ENCODE measurements around the gene DHX15.

The DHX15 gene

DNA sequence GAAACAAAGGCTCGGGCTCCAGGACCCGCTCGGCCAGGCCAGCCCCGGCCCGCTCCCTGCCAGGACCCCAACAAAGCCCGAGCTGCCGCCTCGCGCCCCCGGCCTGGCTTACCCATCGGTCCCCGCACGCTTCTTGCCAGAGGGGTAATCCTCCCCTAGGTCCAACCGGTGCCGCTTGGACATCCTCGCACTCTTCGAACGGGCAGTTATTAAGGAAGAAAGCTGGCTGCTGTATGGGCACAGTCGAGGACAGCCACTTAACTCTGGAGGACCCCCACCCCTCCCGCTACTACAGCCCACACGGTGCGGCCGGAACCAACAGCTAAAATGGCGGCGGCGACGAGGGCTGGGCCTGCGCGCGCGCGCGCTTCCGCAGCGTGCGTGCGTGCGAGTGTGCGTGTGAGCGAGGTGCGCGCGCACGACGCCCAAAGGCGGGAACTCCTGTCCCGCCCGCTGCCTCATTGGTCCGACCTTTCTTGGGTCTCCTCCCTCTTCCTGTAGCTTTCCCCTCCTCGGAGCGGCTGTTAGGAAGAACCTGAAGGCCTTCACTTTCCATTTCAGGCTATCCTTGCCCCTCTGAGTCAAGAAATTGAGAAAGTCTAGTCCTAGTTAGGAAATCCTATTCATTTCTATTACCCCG is at the start of gene DHX15:
Gene DHX15, minus strand, starts transcription at position 344 of the 640 bp plus-strand sequence. Its CDS starts 161 bp downstream, at position 183.
- DNase-seq (ENCODE audit: low read depth): peak; percentile 97

DNA sequence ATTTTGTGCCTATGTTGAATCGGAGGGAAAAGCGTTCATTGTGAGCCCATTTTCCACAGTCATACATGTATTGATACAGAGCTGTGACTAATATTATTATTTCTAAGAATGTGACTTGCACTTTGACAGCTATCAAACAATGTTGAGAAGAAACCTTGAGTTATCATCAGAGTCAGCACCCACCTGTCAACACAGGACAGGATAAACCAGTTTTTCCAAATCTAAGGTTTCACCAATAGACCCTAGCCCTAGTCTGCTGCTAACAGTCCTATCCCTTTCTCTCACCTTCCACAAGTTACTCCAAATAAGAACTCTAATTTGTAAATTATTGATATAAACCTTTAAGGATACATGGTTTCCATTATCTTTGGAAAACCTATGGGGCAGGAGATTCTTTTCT is 47.7 kb upstream of the DHX15 start:
- no peak for DNase-seq (ENCODE audit: low read depth)

DNA sequence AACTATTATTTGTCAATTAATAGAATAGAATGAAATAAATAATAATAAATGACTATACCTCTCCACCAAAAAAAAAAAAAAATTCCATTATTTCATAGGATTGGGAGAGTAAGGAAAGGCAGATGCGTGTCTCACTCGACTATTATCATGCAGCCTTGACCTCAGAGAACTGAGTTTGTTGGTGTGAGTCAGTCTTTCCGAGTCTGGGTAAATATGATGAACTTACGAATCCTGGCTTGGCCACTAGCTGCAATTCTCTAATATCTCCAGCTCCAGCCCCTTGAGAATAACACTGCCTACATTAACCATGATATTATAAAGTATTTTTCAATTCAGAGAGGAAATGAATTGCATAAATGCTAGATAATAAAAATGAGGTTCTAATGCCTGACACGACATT is 46.6 kb upstream of the DHX15 start:
- no peak for DNase-seq (ENCODE audit: low read depth)

DNA sequence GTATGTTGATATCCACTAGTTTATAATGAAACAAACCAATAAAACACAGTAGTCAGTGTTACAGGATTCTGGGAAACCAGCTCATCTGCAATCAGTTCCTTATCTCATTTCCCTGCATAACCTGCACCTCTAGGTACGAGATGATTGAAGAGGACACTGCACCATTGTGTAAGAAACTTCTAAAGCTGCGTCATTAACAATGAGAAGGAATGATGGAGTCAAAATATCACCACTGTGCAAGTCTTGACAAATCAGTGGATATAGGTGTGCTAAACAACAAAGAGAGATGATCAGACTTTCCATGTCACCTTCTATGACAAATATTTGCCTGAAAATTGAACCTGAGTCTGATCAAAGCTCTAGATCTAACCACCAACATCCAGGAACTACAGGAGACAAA is 40.7 kb upstream of the DHX15 start:
- DNase-seq (ENCODE audit: low read depth): no peak

DNA sequence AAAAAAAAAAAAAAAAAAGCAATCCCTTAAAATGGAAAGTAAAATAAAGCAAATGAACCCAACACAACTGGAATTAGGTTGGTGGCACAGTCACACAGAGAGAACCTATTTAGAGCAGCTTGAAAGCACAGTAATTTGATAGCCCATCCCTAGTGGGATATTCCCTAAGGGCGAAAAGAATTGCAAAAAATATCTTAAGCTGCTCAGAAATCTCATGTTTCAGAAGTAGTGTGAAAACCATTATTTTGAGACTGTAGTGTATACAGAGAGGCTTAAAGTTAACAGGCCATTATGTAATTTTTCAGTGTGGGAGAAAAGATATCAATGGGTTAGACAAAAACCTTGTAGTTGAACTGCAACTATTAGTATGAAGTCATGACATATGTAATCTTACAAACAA is 40.0 kb upstream of the DHX15 start:
- no peak for DNase-seq (ENCODE audit: low read depth)

DNA sequence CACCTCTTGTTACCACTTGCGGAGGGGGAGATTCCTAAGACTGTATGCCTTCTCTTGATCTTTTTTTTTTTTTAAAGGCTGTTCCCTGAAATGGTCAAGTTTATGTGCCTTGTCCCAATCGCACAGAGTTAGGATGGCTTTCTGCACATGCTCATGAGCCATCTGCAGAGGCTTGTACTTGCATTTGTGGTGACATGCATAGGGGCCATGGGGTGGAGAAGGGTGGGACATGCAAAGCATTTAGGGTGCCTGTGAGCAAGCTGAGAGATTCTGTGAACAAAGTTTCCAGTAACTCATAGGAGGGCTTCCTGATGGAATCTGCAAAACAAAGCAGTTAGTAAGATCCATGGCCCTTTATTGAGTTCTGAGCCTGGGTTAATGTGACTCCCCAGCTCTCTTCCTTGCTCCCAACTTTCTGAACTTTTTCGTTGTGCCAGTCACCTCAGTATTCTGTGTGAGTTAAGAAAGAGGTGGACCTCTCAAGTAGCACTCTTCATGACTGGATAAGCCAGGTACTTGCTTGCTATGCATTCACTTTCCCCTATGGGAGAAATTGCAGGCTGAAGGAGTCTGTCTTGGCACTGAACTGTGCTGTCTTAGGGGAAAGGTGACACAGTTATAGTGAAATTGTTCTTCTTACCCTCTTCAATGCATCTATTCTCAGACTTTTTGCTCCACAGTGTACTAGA is 37.9 kb upstream of the DHX15 start:
- no peak for DNase-seq (ENCODE audit: low read depth)

DNA sequence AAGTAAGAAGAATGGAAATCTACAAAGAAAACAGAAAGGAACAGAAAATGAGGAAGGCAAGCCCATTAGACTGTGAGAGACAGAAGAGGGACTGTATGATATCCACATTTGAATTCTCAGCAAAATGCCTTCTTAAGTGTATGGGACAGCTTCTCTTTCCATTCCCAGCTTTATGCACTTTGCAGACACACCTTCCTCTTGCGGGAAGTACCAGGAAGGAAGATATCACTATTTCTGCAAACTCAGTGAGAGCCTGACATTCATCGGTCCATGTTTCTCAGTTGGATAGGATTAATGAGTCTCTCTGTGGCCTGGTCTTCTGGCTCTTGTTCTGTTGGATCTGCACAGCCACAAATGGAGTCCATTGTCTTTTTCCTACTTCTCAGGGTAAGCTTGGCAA is 31.6 kb upstream of the DHX15 start:
- DNase-seq (ENCODE audit: low read depth): no peak

DNA sequence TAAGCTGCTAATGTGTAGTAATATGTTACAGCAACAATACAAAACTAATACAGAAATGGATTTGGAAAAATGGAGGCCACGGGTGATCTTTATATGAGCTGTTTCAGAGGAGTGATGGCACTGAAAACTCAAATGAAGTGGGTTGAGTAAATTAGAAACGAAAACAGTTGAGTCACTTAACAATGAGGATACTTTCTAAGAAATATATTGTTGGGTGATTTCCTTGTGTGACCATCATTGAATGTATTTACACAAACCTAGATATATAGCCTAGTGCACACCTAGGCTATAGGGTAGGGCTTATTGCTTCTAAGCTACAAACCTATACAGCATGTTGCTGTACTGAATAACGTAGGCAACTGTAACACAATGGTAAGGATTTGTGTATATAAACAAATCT is 30.5 kb upstream of the DHX15 start:
- DNase-seq (ENCODE audit: low read depth): no peak

DNA sequence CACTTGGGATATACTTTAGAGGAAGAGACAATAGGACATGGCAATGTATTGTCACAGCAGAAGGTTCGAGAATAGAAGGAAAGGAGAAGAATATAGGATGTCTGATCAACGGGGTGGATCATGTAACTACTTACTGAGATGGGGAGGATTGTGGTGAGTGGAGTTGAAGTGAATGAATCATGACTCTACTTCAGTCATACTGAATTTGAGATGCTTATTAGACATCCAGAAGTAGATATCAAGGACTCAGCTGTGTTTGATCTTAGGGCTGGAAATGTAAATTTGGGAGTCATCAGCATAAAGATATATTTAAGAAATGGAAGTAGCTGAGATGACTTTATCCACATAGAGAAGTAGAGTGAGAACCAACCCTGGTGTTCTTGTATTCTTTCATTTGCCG is 29.1 kb upstream of the DHX15 start:
- no peak for DNase-seq (ENCODE audit: low read depth)

DNA sequence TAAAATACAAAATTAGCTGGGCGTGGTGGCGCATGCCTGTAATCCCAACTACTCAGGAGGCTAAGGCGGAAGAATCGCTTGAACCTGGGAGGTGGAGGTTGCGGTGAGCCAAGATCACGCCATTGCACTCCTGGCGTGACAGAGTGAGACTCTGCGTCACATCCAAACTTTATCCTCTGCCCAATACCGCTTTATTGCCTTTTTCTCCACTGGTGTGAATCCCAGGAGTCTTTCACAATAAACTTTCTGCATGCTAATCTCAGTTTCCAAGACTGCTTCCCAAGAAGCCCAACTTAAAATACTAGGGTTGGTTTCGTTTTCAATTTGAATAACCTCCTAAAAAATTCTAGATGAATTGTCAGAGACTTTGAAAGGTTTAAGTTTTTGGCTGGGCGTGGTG is 27.2 kb upstream of the DHX15 start:
- no peak for DNase-seq (ENCODE audit: low read depth)

DNA sequence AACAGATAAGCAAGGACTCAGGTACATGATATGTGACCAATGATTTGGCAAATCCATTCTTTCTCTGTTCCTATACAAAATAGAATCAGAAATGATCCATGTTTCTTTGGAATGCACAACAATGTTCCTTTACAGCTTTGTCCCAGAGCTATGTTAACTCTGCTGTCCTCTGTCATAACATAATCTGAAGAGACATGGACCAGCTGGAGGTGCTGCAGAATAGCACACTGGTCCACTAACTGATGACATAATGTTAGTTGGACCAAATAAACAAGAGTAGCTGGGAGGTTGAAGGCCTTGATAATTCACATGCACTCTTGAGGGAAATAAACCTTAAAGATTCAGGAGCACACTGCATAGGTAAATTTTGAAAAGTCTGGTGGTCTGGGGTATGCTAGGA is 23.0 kb upstream of the DHX15 start:
- DNase-seq (ENCODE audit: low read depth): no peak

DNA sequence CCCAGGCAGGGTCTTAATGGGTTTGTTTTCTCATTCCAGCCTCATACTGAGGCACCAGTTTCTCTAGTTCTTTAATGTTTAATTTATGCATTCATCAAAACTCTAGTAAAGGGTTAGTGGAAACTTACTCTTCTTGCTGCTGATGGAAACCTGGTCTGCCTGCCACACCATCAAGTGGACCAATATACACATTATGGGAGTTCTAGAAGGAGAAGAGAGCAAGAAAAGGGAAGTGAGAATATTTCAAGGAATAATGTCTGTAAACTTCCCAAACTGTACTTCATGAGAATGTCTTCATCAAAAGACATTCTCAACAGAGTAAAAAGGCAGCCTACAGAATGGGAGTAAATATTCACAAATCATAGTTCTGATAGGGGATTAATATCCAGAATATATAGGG is 20.9 kb upstream of the DHX15 start:
- DNase-seq (ENCODE audit: low read depth): no peak

DNA sequence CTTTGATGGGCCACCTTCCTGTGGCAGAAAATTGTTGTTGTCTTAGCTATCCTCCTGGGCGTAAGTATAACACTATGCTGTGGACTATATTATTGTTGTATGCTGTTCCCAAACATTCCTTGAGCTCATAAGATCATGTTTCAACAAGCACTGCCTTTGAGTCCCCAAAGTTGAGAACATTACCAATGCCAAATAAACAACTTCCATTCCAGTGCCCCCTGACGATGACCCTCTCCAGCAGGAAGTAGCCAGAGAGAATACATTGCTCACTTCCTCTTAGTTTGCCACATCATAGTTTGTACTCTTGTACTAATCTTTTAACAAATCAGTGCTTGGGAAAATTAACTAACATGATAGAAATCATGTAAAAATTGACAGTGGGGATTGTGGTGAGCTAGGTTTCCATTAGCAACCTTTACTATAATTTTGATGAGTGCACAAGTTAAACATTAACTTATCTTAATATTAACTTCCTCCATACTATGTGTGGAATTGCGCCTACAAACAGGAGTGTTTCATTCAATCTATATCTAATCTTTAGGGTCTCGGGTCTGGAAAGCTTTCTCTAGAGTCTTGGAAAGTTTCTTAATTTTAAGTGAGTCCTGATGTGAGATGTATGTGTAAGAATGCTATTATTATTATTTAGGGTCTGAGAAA is 20.3 kb upstream of the DHX15 start:
- DNase-seq (ENCODE audit: low read depth): no peak

DNA sequence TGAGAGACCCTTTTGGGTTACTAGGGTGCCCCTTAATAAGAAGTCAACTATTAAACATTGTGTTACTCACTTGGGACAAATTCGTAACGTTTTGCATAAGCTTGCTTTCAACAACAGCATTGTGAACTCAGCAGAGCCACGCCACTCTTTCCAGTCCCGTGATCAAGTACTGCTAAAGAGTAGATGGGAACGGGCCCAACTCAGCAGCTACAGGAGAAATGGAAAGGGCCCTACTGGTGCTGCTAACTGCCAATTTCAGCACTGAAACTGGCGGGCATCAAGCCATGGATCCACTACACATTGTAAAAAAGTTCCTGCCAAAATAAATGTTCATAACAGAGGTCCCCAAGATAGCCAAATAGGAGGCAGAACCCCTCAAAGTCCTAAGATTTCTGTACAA is 19.0 kb upstream of the DHX15 start:
- no peak for DNase-seq (ENCODE audit: low read depth)

DNA sequence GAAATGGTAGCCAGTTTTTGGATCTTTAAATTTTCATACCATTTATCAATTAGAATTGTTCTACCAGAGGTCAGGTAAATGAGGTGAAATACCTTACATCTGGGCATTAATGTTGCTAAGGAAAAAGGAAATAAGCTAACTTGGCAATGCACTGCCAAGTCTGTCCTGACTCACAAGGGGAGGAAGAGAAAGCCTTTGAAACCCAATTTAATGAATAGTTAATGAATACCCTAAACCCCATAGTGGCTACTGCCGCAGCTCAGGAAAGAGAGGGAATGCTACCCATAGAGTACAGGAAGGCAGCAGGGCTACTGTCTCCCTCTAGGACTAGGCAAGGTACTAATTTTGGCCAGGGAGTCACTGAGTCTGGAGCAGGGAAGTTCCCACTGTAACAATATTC is 16.8 kb upstream of the DHX15 start:
- DNase-seq (ENCODE audit: low read depth): no peak

DNA sequence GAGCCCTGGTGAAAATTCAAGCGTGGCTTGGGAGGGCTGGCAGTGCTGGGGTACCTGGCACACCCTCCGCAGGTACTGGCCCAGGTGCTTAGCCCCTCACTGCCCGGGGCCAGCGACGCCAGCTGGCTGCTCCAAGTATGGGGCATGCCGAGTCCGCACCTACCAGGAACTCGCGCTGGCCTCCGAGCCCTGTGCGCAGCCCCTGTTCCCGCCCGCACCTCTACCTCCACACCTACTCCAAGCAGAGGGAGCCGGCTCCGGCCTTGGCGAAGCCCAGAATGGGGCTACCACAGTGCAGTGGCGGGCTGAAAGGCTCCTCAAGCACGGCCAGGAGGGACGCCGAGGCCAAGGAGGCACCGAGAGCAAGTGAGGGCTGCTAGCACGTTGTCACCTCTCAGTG is 14.9 kb upstream of the DHX15 start:
- no peak for DNase-seq (ENCODE audit: low read depth)

DNA sequence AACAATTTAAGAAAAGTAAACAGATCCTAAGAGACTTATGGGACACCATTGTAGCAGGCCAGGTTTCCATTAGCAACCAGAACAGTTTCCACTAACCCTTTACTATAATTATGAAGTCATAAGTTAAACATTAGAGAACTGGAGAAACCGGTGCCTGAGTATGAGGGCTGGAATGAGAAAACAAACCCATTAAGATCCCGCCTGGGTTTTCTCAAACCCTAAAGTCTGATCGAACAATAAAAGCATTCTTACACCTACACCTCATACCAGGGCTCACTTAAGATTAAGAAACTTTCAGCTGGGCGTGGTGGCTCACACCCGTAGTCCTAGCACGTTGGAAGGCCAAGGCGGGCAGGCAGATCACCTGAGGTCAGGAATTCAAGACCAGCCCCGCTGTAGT is 13.7 kb upstream of the DHX15 start:
- DNase-seq (ENCODE audit: low read depth): no peak

DNA sequence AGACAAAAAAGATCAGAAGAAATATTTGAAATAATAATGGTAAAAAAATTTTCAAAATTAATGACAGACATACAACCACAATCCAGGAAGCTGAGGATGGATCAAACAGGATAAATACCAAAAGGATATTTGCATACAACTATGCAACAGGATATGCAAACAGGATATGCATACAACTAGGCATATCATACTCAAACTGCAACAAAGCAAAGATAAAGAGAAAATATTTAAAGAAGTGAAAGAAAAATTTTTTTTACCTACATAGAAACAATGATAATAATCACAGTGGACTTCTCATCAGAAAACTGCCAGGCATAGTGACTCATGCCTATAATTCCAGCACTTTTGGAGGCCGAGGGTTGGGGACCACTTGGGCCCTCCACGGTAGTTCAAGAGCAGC is 11.3 kb upstream of the DHX15 start:
- no peak for DNase-seq (ENCODE audit: low read depth)

DNA sequence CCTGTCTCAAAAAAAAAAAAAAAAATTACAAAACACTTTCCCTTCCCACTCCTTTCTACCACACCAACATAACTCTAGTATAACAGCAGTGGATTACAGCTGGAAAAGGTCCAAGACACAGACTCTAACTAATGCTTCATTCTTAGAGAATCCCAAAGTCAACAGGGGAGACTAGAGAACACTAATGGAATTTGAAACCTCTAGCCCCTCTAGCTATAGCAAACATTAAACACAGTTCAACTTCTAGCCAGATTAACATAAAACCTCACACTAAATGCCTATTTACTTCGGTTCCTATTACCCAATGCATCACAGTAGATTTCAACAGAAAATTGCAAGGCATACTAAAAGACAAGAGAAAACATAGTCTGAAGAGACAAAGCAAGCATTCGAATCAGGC is 10.5 kb upstream of the DHX15 start:
- DNase-seq (ENCODE audit: low read depth): no peak

DNA sequence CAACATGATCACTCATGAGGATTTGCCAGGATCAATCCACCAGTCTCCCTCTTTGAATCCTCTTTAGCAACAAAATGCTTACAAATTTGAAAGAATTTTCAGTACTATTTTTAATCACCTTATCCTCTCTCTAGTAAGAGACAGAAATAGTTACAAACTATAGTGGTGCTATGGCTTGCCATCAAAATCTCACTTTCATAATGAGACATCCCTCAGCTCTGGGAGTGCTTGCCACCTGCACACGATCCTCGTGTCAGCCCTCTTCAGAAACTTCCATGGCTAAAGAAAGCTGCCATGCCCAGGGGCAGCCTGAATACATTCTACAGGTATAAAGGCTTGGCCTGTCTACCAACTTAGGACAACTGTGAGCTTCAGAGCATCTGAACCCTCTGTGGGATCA is 5.1 kb upstream of the DHX15 start:
- no peak for DNase-seq (ENCODE audit: low read depth)

DNA sequence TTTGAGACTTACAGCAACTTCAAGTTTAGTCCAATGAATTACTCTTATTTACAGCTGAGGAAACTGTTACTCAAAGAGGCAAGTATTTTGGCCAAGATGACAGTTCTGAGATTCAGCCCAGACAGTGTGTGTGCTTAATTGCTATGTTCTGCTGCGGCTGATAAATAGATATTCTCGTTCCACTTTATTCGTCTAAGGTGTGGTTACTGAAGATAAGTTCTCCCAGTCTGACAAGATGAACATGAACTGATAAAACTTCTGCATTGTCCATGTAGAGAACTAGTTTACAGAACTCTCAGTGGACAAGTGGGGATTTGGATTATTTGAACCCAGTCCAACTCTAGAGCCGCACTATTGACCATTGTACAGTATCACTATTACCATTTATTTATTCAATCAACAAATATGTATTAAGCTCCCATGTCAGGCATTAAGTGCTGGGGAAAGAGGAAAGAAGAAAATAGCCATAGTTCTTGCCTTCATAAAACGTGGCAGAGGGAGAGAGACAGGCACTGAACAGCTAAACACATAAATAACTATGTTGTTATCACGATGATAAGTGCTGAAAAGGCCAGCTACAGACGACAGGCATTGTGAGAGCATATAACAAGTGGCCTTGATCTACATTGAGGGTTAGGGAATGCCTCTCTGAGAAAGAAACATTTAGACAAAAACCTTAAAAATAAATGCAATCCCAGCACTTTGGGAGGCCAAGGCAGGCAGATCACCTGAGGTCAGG is 4.0 kb upstream of the DHX15 start:
- DNase-seq (ENCODE audit: low read depth): no peak

DNA sequence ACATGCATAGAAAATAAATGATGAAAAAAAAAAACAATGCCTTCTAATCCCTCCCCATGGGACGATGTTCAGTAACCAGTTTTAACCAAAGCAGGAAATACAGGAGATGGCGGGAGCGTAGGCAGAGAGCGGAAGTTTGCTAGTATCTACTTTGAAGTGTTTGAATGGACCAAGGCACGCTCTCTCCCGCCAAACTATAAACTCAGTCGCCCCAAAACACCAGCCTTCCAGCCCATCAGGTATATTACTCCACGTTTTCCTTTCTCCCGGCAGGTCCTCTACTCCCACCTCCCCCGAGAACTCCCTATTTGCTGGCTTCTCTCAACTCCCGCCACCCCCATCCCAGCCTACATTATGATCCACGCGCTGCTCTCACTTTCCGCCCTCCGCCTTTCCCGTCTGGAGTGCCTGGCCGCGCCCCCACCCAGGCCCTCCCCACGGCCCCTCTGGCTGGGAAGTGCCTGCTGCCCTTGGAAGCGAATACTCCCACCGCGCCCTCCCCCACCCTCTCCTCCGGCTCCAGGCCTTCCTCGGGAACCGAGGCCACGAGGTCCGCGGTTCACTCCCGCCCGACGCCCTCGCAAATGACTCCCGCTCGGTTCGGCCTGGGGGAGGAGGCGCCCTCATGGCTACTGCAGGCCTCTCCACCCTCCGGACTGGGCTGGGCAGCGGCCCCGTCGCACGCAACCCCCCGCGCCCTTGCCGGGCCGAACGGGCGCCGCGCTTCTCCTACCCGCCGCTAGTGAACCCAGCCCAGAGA is 723 bp downstream of the DHX15 start:
- peak; percentile 60 for DNase-seq (ENCODE audit: low read depth)

Measured in amniotic epithelial cell (primary cell).